Activated CD8-positive, alpha-beta memory T cell treated with anti-CD3 and anti-CD28 coated beads, Interleukin-2, amount 10 ng/mL, durations not matched to agents 7 days and 5 days (primary cell): ENCODE measurements around the gene TMEM191B. TPM values are rescaled to one million over a fixed set of nuclear protein-coding genes. Genes with fewer than 3 reads are reported as not detected.
"Not testable (repeated sequence)": the region's sequence is repeated elsewhere in the genome, so short reads cannot be mapped to it uniquely, and the experiment has no call there.

ENCODE experiments used
- ATAC-seq: fragments of 150-1000 bp; cut with Tn5 transposase; one replicate; pipeline ENCODE4 v1.10.0; 2021; ENCODE audit warnings: moderate library complexity
- CTCF ChIA-PET: fragments of 350-600 bp; sonication (Branson Sonifier 250); formaldehyde crosslinking; loops from one replicate; lab custom pipeline; 2021; ENCODE audit warnings: antibody characterized with exemption; lab: Charles Lee
- DNase-seq: peaks from one replicate; pipeline ENCODE4 v3.0.0-alpha.2; 2020
- H3K27ac Mint-ChIP-seq: one replicate; pipeline ENCODE4 v1.8.0; 2021; ENCODE audit warnings: mild to moderate bottlenecking, mixed read lengths
- H3K27me3 Mint-ChIP-seq: one replicate; pipeline ENCODE4 v1.8.0; 2021; ENCODE audit warnings: mixed read lengths
- H3K36me3 Mint-ChIP-seq: one replicate; pipeline ENCODE4 v1.8.0; 2021; ENCODE audit warnings: mild to moderate bottlenecking, mixed read lengths
- H3K4me1 Mint-ChIP-seq: one replicate; pipeline ENCODE4 v1.8.0; 2021; ENCODE audit warnings: mixed read lengths
- H3K4me3 Mint-ChIP-seq: one replicate; pipeline ENCODE4 v1.8.0; 2021; ENCODE audit warnings: mild to moderate bottlenecking, moderate library complexity, mixed read lengths
- H3K9me3 Mint-ChIP-seq: one replicate; pipeline ENCODE4 v1.8.0; 2022; ENCODE audit warnings: low read depth, mixed read lengths
- total RNA-seq, 2 experiments: library from RNA; stranded (reverse); gene quantifications; one replicate each; pipeline ENCODE4 v1.2.3, GENCODE V29; 2021

TMEM191B gene
- total RNA-seq = 1 to 10 TPM; 1.6 to 2.8 TPM

DNA sequence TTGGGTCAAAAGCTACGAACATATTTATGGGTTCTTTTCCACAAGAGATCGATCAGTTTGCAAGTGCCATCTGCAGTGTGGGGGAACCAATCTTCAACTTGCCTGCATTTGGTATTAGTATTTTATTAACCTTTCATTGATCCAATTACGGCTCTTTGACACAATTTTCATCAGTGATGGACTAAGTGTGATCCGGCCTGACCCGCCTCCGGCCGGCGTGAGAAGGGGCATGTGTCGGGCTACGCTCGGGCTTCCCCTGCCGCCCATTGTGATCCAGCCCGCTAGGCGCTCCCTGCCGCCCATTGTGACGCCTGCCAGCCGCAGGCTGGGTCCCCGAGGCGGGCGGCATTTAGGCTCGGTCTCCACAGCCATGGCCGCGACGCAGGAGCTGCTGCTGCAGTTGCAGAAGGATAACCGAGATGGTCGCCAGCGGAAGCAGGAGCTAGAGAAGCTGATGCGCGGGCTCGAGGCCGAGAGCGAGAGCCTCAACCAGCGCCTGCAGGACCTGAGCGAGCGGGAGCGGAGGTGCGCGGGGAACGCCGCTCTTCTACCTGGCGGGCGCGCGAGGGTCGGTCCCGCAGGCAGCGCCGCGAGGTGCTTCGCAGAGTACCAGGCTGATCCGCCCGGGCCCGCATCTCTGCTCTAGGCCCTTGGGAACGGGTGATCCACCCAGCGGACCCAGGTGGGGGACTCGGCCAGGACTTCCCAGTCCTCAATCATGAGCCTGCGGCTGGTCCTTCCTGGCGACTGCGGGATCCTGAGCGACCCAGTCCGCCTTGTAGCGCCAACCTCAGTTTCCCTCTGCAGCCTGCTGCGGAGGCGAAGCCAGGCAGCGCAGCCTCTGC, at the start of gene TMEM191B:
Gene TMEM191B, plus strand, starts transcription at position 51 of the 845 bp plus-strand sequence. Its CDS starts 179 bp downstream, at position 230.
- peak within 1 kb of the TSS; percentile 63 for H3K4me3 Mint-ChIP-seq
- H3K9me3 Mint-ChIP-seq, DNase-seq, H3K36me3 Mint-ChIP-seq, H3K27me3 Mint-ChIP-seq, CTCF ChIA-PET, H3K4me1 Mint-ChIP-seq: not testable (repeated sequence)
- ATAC-seq = peak; percentile 21
- H3K27ac Mint-ChIP-seq = peak within 1 kb of the TSS; percentile 84

DNA sequence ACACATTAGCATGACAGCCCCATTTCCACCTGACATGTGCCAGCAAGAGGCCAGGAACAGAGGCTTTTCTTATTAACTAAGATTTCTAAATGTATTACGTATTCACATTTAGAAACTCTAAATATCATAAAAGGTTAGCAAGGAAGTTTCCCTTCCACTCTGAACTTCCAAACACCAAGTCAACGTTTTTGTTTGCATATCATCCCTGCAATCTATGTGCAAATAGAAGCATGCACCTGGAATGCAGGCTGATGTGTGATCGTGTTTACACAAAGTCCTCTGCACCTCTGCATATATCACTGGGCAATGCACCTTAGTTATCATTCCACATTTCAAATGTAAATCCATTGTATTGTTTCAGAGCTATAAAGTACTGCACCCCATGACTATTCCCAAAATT, 31.4 kb upstream of the TMEM191B start:
- H3K4me3 Mint-ChIP-seq = not testable (repeated sequence)

DNA sequence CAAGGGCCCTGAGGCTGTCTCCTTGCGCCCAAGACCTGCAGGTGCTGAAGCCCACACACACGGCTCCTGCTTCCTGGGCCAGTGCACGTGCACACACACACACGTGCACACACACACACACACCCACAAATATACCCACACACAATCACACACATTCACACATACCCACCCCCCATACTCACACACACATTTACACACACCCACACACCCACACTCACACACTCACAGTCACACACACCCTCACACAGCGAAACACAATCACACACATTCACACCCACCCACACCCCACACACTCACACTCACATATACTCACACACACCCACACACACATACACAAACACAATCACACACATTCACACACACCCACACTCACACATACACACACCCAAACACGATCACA, 16.3 kb upstream of the TMEM191B start:
- H3K27ac Mint-ChIP-seq, ATAC-seq, H3K9me3 Mint-ChIP-seq, H3K4me1 Mint-ChIP-seq, DNase-seq, CTCF ChIA-PET, H3K36me3 Mint-ChIP-seq, H3K4me3 Mint-ChIP-seq, H3K27me3 Mint-ChIP-seq: not testable (repeated sequence)

More for the DNA sequence above, 31.4 kb upstream of the TMEM191B start:
- H3K36me3 Mint-ChIP-seq, H3K27ac Mint-ChIP-seq, H3K9me3 Mint-ChIP-seq, CTCF ChIA-PET, H3K4me1 Mint-ChIP-seq, H3K27me3 Mint-ChIP-seq, ATAC-seq, DNase-seq: not testable (repeated sequence)

GRCh38 chr22:18512378-18512777, 15.2 kb upstream of the TMEM191B start:
- H3K4me3 Mint-ChIP-seq, CTCF ChIA-PET: not testable (repeated sequence)

GRCh38 chr22:18513454-18513853, 14.1 kb upstream of the TMEM191B start:
- ATAC-seq, H3K4me3 Mint-ChIP-seq, H3K4me1 Mint-ChIP-seq, CTCF ChIA-PET, H3K36me3 Mint-ChIP-seq, H3K9me3 Mint-ChIP-seq, H3K27me3 Mint-ChIP-seq, DNase-seq, H3K27ac Mint-ChIP-seq: not testable (repeated sequence)

More at GRCh38 chr22:18512378-18512777, 15.2 kb upstream of the TMEM191B start:
- H3K9me3 Mint-ChIP-seq, H3K27me3 Mint-ChIP-seq, H3K4me1 Mint-ChIP-seq, ATAC-seq, H3K36me3 Mint-ChIP-seq, DNase-seq, H3K27ac Mint-ChIP-seq: not testable (repeated sequence)

- not testable (repeated sequence) for H3K27ac Mint-ChIP-seq
These were observed 9.5 kb upstream of the TMEM191B start, which contains the start of gene GGTLC3 for GRCh38 chr22:18518061-18518460. GGTLC3 (minus strand) TSS chr22:18518161; CDS start chr22:18517897, 264 bp downstream.

GRCh38 chr22:18522762-18523161, 4.8 kb upstream of the TMEM191B start:
- not testable (repeated sequence) for H3K4me3 Mint-ChIP-seq, H3K9me3 Mint-ChIP-seq, H3K4me1 Mint-ChIP-seq

More at GRCh38 chr22:18518061-18518460, 9.5 kb upstream of the TMEM191B start, which contains the start of gene GGTLC3:
- ATAC-seq, H3K27me3 Mint-ChIP-seq, CTCF ChIA-PET, H3K4me1 Mint-ChIP-seq, H3K36me3 Mint-ChIP-seq, DNase-seq, H3K4me3 Mint-ChIP-seq, H3K9me3 Mint-ChIP-seq: not testable (repeated sequence)

DNA sequence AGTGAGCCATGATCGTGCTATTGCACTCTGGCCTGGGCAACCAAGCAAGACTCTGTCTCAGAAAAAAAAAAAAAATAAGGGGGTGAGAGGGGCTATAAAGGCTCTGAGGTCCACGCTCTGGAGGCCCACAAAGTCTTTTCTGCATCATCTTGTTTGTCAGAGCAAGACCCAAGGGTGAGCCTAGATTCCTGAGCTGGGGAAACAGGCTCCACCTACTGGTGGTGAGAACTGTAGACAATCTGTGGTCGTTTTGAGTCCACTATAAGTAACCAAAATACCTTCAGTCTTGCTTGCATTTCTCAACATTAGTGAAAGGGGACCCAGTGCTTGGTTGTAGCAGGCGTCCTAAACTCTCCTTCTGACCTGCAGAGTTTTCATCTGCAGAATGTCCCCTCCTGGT, 4.3 kb upstream of the TMEM191B start:
- H3K36me3 Mint-ChIP-seq, H3K4me1 Mint-ChIP-seq: not testable (repeated sequence)

More at GRCh38 chr22:18522762-18523161, 4.8 kb upstream of the TMEM191B start:
- ATAC-seq, H3K27ac Mint-ChIP-seq, CTCF ChIA-PET, DNase-seq, H3K36me3 Mint-ChIP-seq, H3K27me3 Mint-ChIP-seq: not testable (repeated sequence)

DNA sequence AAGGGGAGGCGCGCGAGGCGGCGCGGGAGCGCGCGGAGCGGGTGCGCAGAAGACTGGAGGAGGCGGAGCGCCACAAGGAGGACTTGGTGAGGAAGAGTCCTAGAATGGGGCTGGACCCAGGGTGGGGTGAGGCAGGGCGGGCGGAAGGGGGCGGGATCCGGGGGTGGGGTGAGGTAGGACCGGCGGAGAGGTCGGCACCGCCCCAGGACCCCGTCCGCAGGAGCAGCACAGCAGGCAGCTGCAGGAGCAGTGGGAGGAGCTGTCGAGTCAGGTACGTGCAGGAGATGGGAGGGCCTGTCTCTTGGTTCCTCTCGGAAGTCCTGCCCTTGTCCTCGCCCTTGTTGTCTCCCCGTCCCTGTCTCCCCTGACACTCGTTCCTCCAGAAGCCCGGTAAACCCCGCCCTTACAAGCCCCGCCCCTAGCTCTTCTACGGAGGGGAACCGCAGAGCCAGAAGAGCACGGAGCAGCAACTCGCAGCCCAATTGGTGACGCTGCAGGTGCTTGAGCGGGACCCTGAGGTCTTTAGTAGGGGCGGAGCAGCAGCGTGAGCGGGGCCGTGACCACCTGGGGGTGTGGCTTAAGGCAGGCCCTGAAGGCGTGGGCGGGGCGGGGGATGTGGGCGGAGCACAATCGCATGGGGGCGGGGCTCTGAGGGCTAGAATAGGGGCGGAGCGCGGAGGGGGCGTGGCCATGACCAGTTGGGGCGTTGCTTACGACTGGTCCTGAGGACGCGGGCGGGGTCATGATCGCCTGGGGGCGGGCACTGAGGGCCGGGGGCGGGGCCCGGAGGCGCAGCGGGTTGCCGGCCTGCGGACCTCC, 1.2 kb downstream of the TMEM191B start:
- CTCF ChIA-PET, H3K9me3 Mint-ChIP-seq, H3K4me1 Mint-ChIP-seq, H3K27me3 Mint-ChIP-seq, H3K36me3 Mint-ChIP-seq: not testable (repeated sequence)
- ATAC-seq (peak; percentile 84), DNase-seq (peak; percentile 92)
- H3K27ac Mint-ChIP-seq = peak overlapping the region; percentile 84
- peak overlapping the region; percentile 63 for H3K4me3 Mint-ChIP-seq

More for the DNA sequence above, 4.3 kb upstream of the TMEM191B start:
- H3K27me3 Mint-ChIP-seq, H3K4me3 Mint-ChIP-seq, H3K27ac Mint-ChIP-seq, DNase-seq, H3K9me3 Mint-ChIP-seq, CTCF ChIA-PET, ATAC-seq: not testable (repeated sequence)

DNA sequence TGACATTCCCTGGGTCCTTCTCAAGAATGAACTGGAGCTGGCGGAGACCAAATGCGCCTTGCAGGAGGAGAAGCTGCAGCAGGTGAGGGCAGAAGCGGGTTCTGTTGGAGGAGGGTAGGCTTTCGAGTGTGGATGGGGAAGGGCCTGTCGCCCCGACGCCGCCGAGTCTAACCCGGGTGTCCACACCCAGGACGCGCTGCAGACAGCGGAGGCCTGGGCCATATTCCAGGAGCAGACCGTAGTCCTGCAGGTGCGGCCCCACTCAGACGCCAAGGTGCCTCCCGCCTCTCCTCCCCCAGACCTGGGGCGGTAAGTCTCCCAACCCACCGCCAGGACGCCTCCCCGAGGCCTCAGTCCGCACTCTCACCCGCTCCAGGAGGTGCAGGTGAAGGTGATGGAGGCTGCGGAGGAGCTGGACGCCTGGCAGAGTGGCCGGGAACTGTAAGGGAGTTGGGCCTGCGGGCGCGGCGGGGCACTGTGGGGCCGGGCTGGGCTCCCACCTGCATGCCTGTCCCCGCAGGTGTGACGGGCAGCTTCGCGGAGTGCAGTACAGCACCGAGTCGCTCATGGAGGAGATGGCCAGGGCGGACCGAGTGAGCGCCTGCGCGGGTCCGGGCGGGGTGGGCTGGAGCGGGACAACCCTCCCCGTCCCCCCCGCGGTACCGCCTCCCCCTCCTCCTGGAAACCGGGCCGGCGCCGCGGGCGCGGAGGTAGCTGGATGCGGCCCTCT, 2.0 kb downstream of the TMEM191B start:
- not testable (repeated sequence) for DNase-seq
- ATAC-seq = peak; percentile 5

DNA sequence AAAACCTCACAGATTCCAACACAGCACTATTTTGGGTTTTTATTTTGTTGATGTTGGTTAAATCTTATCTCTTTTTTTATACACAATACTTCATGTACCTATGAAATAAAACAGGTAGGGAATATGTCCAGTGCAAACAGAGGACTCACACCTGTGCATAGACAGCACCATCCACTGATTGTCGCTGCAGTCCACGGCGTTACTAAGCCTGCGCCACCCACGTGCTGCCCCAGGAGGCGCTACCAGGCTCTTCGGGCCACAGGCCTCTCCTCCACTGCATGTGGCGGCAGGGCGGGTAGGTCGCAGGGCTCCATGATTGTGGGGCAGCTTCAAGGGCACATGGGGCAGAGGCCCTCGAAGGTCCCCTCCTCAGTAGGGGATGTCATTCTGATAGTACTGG, 6.0 kb downstream of the TMEM191B start:
- H3K9me3 Mint-ChIP-seq, H3K27ac Mint-ChIP-seq, DNase-seq, H3K36me3 Mint-ChIP-seq, H3K4me1 Mint-ChIP-seq, ATAC-seq, CTCF ChIA-PET, H3K27me3 Mint-ChIP-seq, H3K4me3 Mint-ChIP-seq: not testable (repeated sequence)

More for the DNA sequence above, 2.0 kb downstream of the TMEM191B start:
- H3K9me3 Mint-ChIP-seq, H3K4me3 Mint-ChIP-seq, CTCF ChIA-PET, H3K36me3 Mint-ChIP-seq, H3K27ac Mint-ChIP-seq, H3K27me3 Mint-ChIP-seq, H3K4me1 Mint-ChIP-seq: not testable (repeated sequence)

GRCh38 chr22:18534315-18534714, 6.7 kb downstream of the TMEM191B start:
- DNase-seq, H3K36me3 Mint-ChIP-seq, ATAC-seq, H3K9me3 Mint-ChIP-seq, H3K27me3 Mint-ChIP-seq, H3K4me1 Mint-ChIP-seq, CTCF ChIA-PET, H3K4me3 Mint-ChIP-seq, H3K27ac Mint-ChIP-seq: not testable (repeated sequence)

DNA sequence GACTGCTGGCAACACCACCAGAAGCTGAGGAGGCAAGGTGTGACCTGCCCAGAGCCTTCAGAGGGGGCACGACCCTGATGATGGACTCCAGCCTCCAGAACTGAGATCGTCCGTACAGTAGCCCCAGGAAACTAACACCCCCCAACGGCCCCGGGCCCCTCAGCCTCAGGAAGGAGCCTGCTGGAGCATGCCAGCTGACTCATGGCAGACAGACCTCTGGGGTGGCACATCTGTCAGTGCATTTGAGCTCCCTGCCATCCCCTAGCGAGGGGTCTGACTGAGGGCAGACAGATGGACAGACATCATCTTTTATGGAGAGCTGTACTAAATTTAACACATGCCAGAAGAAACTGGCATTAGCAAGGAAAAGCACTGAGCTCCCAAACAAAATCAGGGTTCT, 12.4 kb downstream of the TMEM191B start:
- ATAC-seq, H3K4me1 Mint-ChIP-seq, H3K27ac Mint-ChIP-seq, H3K9me3 Mint-ChIP-seq, H3K4me3 Mint-ChIP-seq, DNase-seq, H3K36me3 Mint-ChIP-seq, H3K27me3 Mint-ChIP-seq, CTCF ChIA-PET: not testable (repeated sequence)
